Breast epithelium (tissue), 3 donors: ENCODE results near the gene SLC4A8.

Experiments
- POLR2AphosphoS5 ChIP-seq, 3 donors: sonication (generic); formaldehyde crosslinking; IDR thresholded peaks; one replicate each; pipeline ENCODE4 v1.6.1; 2017; ENCODE audit warnings: antibody characterized with exemption in 3 of 3
- TF ChIP-seq, protein P1 (sequence below), 3 donors: fragments of 450-650 bp; IDR thresholded peaks; one replicate each; pipeline ENCODE4 v1.5.1; 2016 to 2017; ENCODE audit warnings: antibody characterized with exemption in 3 of 3, mild to moderate bottlenecking in 3 of 3, moderate library complexity in 3 of 3

DNA sequence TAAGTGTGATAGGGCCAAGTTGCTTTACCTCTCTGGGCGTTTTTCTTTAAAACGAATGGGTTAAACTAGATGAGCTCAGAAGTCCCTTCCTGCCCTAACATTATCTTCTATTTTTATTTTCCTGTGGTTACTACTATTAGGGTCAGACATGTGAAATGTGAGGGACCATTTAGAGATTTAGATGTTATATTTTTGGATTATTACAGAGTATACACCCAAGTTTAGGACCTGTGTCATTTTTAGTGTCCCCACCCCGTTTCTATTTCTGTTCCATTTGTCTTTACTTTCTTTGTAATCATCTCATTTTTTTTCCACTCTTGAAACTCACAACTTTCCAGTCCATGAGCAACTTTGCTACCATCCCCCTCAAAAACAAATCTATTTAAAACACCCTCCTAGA lies 56.3 kb downstream of the SLC4A8 start:
- TF ChIP-seq, protein P1, sequence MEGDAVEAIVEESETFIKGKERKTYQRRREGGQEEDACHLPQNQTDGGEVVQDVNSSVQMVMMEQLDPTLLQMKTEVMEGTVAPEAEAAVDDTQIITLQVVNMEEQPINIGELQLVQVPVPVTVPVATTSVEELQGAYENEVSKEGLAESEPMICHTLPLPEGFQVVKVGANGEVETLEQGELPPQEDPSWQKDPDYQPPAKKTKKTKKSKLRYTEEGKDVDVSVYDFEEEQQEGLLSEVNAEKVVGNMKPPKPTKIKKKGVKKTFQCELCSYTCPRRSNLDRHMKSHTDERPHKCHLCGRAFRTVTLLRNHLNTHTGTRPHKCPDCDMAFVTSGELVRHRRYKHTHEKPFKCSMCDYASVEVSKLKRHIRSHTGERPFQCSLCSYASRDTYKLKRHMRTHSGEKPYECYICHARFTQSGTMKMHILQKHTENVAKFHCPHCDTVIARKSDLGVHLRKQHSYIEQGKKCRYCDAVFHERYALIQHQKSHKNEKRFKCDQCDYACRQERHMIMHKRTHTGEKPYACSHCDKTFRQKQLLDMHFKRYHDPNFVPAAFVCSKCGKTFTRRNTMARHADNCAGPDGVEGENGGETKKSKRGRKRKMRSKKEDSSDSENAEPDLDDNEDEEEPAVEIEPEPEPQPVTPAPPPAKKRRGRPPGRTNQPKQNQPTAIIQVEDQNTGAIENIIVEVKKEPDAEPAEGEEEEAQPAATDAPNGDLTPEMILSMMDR (IDR thresholded peaks at IDR 0.05), result no peak
- TF ChIP-seq POLR2AphosphoS5 (IDR thresholded peaks at IDR 0.05), result no peak
